Stimulated activated CD4-positive, alpha-beta T cell treated with anti-CD3 and anti-CD28 coated beads, TNF-alpha, amount 100 ng/mL, for 4 hours (primary cell): Measurements from ENCODE around the gene LPP.

Experiments used
- DNase-seq, 3 experiments: peaks; one replicate each; pipeline ENCODE4 v3.0.0-alpha.2; 2020; ENCODE audit warnings: low read depth in 3 of 3

LPP gene

DNA sequence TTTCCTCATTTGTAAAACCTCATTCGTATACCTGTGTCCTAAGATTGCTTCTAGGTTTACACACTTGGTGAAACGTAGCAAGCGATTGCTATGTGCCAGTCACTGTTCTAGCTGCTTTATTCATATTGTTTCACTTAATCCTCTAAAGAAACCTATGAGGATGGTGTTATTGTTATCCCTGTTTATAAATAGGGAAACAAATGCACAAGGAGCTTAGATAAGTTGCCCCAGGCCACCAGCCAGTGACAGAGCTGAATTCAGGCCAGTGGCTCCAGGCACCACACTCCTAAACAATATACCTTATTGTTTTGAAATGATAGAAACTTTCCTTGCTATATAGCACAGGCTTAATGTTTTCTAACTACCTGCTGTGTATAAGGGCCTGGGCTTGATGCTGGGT lies 44.0 kb downstream of the LPP start:
- no peak for DNase-seq

DNA sequence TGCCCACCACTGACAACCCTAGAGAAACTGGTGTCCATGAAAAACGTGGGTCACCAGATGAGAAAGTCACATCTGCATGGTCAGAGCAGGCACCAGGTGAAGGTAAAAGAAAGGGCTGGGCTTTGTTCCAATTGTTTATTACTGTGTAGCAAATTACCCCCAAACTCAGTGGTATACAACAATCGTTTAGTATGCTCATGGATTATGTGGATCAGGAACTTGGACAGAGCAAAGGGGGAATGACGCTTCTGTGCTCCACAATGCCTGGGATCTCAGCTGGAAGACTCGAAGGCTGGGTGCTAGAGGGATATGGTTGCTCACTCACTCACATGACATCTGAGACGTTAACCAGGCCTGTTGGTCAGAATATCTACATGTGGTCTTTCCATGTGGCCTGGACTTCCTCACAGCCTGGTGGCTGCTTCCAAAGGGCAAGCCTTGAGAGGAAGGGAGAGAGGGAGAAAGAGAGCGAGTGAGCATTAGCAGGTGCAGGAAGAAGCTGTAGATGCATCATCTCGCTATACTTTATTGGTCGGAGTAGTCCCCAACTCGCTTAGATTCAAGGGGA lies 44.9 kb downstream of the LPP start:
- no peak for DNase-seq

DNA sequence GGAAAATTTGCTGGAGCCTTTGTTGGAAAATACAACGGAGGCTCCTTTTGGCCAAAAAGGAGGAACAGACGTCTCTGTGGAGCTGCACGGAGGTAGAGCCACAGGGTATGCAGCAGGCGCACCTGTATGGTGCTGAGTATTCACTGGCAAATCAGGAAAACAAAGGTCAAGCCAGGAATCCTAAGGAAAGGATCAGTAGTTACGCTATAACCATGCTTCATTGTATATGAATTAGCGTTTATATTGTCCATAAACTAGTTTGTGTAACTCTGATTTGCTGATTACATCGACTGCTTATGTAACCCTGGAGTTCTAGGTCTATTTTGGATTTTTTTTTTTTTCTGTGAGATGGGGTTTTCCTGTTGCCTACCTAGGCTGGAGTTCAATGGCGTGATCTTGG lies 45.4 kb downstream of the LPP start:
- DNase-seq = no peak

DNA sequence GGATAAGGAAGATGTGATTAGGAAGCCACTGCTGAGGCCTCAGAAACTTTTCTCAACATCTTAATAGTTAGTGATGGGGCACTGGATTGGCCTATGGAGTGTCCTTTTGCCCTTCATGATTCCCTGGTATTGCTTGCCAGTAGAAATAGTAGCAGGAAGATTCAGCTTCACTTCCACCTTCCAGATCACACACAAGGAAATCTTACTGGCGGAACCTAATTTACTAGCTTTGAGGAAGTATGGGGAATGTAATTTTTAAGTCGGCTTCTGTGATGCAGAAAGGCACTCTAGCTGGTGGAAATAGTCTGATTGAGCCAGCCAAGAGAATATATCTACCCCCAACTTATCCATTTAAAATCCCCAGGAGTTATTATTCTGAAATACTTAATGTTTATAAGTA lies 46.5 kb downstream of the LPP start:
- DNase-seq = no peak

DNA sequence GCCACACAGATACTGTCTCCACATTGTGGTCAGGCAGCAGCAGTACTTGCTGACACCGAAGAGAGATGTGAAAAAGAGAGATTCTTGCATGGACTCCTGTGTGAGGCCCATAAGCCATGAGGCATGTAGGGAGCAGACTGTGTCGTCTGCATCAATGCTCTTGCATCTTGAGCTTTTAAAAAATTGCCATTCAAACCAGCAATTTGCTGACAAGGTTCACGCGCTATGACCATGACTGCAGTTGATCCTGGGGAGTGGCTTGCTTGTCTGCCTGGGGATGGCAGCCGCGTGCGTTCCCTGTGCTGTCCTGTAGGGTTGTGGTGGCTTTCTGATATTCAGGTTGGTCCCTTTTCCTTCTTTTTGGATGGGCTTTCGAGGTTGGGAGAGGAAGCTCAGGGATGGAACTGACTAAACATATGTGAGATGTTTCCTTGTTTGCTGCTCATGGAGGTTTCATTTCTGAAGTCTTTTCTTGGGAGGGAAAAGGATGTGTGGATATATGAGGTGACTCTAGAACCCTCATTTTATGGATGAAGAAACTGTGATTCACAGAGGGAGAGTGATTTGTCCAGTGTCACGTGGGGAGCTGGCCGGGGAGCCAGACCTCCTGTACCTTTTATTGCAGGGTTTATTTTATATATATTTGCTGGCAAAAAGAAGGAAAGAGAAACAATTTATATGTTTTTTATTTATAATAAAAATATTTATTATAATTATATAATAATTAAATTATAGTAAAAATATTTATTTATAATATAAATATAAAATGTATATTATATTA lies 48.6 kb downstream of the LPP start:
- no peak for DNase-seq

DNA sequence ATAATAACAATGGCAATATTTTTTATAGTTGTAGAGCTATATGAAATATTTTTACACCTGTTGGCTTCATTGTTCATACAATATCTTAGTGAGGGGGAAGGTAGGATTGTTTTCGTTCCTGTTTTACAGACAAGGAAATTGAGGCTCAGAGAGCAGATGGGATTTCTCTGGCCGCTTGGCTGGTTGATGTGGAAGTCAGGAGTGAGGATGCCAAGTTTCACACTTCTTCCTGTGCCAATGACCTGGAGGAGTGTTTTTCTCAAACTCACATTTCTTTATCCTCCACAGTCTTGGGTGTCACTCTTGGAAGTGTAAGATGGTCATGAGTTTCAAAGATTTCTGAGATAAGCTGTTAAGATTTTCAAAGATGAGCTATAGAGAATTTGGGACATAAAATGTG lies 50.6 kb downstream of the LPP start:
- DNase-seq = no peak

DNA sequence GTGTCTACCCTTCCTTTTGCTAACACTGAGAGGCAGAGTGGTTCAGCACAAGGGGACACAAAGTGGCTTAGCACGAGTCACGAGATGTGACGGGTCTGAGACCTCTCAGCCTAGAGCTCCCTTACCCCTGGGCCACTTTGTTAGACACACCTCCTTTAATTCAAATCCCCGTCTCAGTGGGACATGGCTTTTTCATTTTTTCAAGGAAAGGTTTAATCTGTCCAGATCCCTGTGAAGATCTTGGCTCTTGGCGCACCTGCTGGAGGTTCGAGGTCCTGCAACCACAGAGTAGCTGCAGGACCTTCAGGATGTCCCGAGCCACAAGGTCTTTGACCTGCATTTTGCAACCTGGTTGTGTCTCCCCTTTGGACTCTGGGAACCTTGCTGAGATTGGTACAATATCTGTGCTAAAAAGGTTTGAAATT lies 52.0 kb downstream of the LPP start:
- no peak for DNase-seq

DNA sequence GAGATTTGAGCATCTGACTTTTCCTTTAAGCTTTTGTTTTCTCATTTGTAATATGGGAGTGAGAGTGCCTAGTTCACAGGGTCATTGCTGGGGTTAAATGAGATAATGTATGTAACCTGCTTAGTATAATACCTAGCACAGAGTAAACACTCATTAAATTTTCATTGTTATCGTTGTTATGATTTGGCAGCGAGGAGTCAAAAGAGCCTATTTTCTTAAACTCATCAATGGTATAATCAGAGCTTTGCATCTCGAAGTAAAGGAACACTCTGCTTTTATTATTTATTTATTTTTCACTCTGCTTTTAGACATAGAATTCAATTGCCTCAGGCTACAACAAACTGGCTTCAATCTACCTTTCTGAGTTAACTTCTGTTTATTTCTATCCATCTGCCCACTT lies 52.8 kb downstream of the LPP start:
- DNase-seq = no peak

DNA sequence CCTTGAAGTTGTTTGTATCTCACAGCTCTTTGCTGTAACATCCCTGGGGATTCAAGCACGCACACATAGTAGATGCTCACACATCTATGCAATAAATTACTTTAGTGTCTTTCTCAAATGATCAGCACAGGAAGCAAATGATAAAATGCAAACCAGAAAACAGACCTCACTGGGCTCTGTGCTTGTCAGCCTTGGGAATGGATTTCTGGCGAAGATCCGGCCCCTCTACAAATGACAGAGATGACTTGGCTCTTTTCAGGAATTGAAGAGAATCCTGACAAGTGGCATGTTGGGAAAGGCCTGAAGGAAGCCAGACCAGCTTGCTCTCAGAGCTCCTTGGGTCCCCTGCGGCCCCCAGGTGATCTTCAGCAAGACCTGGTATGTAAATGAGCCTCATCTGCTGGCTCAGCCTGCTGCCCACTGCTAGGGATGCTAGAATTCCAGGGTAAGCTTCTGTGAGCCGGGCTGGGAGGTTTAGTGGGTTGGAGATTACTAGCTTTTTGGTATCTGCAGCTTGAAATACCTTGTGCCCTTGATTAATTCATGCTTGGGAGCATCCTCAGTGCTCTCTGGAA lies 54.1 kb downstream of the LPP start:
- no peak for DNase-seq

DNA sequence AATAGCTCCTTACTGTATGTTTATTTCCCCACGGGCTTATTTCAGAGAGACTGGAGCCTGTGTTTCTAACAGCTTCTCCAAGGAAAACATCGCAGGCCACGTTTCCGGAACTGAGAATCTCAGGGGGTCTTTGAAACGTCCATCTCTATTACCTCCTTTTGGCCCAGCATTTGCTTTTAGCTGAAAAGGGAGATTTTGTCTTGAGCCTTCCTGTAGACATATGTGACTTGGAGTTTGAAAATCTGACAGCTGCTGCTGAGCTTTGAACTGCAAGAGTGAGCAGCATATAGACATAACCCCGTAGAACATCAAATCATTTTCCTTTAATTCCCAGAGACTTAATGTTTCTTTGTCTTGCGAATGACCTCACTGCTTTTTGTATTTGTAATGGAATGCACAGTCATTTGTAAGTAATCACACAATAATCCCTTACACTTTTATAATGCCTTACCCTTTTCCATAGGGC lies 54.6 kb downstream of the LPP start:
- no peak for DNase-seq

DNA sequence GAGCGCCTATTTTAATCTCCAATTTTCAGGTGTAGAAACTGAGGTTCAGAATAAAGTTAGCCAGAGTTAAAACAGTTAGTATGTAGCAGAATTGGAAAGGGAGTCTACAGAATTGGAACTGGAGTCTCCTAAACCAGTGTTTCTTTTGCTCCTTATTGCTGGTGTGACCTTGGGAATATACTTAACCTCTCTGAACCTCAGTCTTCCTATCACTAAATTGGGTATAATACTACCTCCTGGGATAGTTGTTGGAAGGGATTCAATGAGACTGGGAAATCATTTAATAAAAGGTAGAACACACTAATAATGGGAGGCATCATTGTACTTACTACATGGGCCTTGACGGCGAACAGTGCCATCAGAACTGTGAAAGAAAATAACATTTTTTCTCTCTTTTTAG lies 55.1 kb downstream of the LPP start:
- DNase-seq = no peak

DNA sequence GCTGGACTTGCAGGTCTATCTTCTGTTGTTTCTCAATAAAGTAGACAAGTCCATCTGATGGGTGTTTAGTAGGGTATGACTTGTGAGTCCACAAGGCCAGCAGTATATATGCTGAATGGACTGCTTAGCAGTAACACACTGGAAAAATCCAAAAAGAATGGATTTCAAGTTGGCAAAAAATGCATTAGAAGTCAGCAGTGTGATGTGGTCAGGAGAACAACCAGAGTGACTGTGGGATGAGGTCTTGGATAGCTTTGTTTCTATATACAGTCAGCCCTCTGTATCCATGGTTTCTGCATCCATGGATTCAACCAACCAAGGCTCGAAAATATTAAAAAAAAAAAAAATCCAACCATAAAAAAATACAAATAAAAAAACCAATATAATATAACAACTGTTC lies 55.8 kb downstream of the LPP start:
- no peak for DNase-seq

DNA sequence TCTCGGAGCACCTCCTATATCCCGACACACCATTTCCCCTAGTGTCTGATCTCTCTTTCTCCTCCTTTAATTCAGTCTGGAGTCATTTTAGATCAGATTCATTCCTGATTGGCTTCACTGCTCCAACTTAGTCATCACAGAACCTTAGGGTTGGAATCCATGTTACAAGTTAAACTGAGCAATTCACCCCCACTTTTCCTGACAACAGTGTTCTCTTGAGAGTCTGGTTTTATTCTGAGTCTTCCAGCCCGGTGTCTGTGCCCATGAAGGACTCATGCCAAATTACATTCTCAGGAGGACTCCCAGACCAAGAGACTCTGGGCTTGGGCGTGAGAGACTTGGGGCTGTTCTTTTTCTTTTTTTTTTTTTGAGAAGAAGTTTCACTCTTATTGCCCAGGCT lies 57.5 kb downstream of the LPP start:
- no peak for DNase-seq

DNA sequence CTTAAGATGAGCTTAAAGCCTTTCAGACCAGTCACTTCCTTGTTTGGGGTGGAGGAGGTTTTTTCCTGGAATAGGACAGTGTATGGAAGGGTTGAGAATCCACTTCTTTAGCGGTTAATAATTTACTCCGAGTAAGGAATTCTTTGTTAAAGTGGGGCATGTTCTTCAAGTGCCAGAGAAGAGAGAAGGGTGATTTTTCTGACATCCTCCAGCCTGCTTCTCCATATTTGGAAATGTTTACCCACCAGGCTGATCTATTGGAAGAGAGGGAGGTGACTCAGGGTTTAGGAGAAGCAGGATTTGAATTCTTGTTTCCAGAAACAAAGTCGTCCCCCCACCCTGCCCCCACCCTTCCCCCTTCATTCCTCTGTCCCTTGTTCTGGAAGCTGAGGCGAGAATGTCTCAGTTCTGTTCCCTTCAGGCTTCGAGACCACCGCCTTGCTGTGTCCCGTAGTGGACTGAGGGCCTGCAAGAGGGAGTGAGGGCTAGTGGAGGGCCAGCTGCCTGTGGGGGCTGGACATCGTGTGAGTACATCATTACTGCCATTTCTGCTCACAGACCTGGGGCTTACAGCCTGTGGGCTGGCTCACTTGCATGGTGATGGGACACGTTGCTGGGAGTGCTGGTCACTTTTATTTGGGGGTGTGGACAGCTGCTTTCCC lies 58.5 kb downstream of the LPP start:
- DNase-seq = no peak

DNA sequence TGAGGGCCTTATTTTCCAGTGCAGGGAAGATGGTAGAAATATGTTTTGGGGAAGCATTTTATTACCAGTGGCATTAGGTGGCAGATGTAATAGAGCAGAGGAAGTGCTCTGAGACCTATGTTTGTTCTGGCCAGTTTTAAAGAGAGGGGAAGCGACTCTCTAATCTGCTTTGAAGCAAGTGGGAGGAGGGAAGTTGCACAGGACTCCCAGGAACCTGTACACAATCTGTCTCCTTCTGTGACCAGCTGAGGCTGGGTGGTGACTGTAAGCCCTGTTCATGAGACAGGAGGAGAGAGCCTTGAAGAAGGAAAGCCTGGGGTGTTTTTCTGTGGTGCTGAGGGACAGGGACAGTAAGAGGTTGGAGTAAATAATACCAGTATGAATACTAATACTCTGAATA lies 60.5 kb downstream of the LPP start:
- no peak for DNase-seq

DNA sequence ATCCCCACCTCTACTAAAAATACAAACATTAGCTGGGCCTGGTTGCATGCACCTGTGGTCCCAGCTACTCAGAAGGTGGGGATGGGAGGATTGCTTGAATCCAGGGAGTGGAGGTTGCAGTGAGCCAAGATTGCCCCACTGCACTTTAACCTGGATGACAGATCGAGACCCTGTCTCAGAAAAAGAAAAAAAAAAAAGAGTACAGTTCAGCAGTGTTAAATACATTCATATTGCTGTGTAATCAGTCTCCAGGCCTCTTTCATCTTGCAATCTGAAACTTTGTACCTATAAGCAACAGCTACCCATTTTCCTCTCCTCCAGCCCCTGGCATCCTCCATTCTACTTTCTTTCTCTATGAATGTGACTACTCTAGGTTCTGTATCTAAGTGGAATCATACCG lies 61.2 kb downstream of the LPP start:
- no peak for DNase-seq

DNA sequence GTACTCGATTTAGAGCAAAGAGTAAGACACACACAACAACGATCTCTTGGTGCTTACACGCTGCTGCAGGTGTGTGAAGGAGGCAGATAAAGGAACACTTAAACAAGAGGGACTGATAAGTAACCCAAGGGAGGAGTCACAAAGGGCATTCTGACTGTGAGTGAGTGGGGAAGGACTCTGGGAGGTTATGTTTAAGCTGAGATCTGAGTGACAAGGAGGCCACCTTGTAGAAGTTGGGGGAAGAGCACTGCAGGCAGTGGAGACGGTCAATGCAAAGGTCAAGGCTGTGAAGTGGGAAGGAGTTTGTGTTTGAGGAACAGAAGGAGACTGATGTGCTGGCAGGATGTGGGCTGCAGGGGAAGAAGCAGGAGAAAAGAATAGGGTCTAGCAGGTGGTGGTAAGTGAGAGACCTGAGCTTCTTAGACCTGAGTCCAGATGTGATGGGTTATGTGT lies 63.1 kb downstream of the LPP start:
- no peak for DNase-seq

DNA sequence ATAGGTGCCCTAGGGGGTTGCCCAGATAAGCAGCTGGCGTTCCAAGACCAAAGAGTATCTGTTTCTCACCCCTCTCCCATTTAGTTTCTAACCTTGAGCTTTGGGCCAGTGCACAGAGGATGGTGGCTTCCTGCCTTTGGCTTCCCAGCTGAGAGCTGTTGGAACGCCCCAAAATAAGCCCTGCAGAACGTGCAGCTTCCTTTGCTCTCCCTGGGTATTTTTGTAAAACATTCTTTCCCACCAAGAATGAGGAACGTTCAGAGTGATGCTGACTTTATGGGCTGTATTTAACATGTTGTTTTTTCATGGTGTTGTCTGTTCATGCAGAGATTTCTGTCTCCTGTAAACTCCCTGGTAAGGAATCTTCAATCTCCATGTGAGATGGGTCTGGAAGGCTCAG lies 63.8 kb downstream of the LPP start:
- DNase-seq = no peak

DNA sequence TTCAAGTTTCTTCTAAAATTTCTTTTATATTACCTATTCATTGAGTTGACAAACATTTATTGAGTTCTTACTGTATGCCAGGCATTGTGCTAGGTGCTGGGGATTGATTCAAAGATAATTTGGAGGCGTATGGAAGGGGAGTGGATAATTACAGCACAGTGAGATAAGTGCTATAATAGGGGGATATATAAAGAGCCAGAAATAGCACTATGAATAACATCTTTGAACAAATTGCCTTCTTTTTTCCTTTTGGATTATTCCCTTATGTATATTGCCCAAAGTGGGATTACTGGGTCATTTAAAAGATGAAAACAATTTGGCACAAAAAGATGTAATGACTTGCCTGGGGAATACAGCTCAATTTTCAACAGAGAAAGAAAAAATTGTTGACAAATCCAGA lies 64.6 kb downstream of the LPP start:
- no peak for DNase-seq

DNA sequence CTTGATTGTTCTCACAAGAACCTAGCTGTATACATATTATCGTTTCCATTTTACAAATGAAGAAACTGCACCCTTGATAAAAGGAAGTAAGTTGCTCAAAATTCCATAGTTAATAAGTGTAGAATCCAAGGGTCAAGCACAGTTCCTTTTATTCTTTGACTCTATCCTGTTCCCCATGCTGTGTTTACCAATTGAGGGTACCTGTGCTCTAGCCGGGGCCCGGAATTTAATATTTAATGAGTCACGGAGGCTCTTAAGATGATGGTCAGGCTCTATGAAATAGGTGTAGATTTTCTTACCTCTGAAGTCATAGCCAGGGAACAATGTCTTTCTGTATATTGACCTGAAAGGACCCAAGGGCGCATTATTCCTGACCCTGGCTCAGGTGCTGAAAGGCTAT lies 65.2 kb downstream of the LPP start:
- no peak for DNase-seq

DNA sequence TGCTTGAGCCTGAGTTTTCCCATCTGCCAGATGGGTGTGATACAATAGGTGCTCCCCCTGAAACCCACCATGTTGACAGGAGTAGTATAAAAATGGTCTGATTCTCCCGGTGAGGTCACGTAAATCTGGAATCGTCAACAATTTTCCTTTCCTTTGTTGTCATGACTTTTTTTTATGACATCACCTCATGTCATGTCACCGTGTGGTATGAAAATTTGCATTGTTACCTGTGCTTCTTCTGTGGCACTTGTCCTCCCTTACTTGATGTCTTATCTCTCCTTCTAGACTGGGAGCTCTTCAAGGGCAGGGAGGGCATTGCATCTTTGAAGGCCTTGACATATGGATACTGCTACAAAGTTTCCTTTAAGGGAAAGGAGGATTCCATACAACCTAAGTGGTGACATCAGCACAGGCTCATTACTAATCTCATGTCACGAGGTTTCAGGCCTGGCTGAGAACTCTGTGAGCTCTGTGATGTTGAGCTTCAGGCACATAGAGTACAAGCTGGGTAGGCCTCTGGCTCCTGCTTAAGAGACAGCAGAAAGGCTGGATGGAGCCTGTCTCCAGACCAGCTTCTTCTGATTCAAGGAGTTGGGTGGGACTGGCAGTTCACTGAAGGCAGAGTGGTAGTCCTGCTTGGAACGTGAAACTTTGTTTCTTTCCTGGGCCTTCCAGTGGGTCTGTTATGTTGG lies 66.3 kb downstream of the LPP start:
- no peak for DNase-seq
